H1 (cell line): ENCODE results near the gene ANK3.

ENCODE experiments used
- CTCF ChIP-seq, 3 experiments: IDR thresholded peaks; 1 replicate in 2 of 3; 2 replicates in 1 of 3; pipeline versions ENCODE4 v1.5.1 to v1.6.1; 2011; ENCODE audit warnings: low read length in 3 of 3, mild to moderate bottlenecking in 3 of 3, inconsistent platforms in 2 of 3, low read depth in 1 of 3, moderate library complexity in 1 of 3; ENCODE audit not compliant: insufficient read depth in 1 of 3; ENCODE audit errors: control extremely low read depth in 1 of 3
- EZH2 ChIP-seq: fragments of 200-600 bp; sonication (generic); IDR thresholded peaks from 2 replicates; pipeline ENCODE4 v1.7.1; 2012; ENCODE audit warnings: low read depth, mild to moderate bottlenecking, moderate library complexity, low read length, inconsistent platforms; ENCODE audit not compliant: severe bottlenecking
- POLR2A ChIP-seq, 2 experiments: IDR thresholded peaks; 1 replicate in 1 of 2; 2 replicates in 1 of 2; pipeline ENCODE4 v1.6.1; 2011; ENCODE audit warnings: low read depth in 2 of 2, low read length in 2 of 2, mild to moderate bottlenecking in 2 of 2; ENCODE audit errors: control extremely low read depth in 1 of 2

- TF ChIP-seq EZH2 (no peak), POLR2A (IDR thresholded peaks at IDR 0.05; ENCODE audit: control extremely low read depth in 1 of 2, low read depth in 2 of 2, low read length in 2 of 2) (no peak), CTCF (IDR thresholded peaks at IDR 0.05; ENCODE audit: control extremely low read depth in 1 of 3, insufficient read depth in 1 of 3, low read depth in 1 of 3, low read length in 3 of 3) (no peak)
These were observed 344.7 kb downstream of the ANK3 start for GRCh38 chr10:60044971-60045370.
